ENCODE results near the gene PRAC1. TPM values are rescaled to one million over a fixed set of nuclear protein-coding genes. Genes with fewer than 3 reads are reported as not detected.

PRAC1 gene
- polyA plus RNA-seq, 4 donors = not detected

DNA sequence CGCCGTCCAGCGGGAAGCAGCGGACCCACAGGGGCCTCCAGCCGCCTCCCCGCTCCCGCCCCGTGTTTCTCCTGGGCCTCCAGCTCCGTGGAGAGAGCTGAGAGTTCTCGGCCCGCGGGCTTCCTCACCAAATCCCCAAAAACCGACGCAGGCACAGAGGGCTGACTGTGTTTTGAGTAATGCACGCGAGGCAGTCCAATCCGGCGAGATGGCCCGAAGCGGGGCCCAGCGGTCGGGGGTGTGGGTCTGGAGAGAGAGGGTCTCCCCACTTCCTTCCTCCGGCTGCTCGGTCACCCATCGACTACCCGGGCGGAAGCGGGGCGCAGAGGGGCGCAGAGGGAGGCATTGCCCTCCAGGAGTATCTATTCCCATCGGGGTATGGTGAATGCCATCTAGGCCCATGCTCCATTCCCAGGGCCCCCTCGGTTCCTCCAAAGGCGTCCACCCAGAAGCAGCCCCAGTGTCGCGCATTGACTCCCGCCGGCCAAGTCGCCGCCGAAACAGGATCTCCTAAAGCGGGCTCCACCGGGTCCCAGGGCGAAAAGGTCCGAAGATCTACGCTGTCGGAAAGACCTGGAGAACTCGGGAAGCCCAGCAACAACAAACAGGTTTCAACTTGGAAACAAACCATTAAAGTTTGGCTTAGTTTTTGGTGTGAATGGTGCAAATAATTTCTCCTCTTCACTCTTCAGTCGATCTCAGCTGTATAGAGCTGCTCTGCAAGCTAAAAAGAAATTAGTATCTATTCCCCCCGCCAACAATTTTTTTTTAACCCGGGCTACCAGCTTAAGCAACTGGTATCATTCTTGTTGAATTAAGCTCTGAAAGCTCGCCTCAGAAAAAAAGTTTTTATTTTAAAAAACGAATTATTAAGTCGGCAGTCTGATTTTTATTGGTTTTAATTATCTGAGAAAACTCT is 25.4 kb upstream of the PRAC1 start:
- no peak for DNase-seq (ENCODE audit: low read depth in 4 of 4, low spot score in 2 of 4)

GRCh38 chr17:48746916-48747444 is 24.7 kb upstream of the PRAC1 start:
- no peak for DNase-seq (ENCODE audit: low read depth in 4 of 4, low spot score in 2 of 4)

DNA sequence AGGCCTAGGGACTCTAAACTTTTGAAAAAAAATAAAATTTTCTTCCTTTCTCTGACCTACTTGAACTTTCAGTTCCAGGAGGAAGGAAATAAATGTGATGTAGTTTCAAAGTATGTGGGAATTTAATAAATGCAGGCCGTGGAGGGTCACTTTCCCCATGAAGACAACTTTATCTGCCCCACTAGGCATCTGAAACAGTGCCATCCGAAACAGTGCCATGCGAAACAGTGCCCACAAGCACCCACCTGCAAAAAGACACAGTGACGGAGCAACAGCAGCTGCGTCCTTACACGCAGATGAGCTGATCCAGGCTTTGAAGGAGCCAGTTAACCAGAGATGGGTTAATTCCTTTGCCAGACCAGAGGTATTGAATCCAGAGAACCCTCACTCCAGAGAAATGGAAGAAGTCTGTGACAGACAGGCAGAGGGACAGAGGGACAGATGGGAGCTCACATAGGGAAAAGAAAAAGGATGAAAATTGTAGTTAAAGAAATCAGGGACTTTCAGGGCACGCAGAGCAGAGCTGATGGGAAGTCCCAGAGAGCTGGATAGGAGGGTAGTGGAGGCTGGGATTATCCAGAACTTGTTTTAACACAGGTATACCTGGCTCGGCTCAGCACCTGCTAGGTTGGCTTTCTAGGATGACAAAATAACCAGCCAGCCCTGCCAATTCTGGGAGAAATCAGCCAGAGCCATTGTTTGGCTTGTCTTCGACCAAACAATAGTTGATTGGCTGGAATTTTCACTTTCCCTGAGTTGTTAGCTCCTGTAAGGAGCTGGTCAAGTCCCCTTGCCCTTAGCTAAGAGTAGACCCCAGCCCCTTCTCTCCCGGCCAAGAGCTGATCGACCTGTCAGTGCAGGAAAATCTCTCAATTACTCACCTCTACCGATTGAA is 23.3 kb upstream of the PRAC1 start:
- no peak for DNase-seq (ENCODE audit: low read depth in 4 of 4, low spot score in 2 of 4)

DNA sequence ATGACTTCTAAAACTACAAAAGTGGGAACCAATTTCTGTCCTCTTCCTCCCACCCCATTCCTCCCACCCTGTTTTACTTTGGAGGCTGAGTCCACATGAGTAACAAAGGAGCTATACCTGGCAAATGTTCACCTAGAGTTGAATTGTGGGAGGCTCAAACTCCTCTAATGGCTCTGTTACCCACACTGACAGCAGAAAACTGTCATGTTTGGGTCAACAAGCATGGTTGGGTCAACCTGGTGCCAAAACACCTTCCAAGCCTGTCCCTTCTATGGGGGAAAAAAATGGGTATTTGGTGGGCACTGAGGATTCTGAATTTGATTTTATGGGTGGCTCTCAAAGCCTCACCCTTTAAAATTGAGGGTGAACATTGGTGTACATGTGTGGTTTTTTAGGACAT is 18.2 kb upstream of the PRAC1 start:
- DNase-seq (ENCODE audit: low read depth in 4 of 4, low spot score in 2 of 4) = no peak

GRCh38 chr17:48738803-48739526 is 16.6 kb upstream of the PRAC1 start:
- no peak for DNase-seq (ENCODE audit: low read depth in 4 of 4, low spot score in 2 of 4)

GRCh38 chr17:48738424-48738802 is 16.1 kb upstream of the PRAC1 start:
- DNase-seq (ENCODE audit: low read depth in 4 of 4, low spot score in 2 of 4) = no peak

- no peak for DNase-seq (ENCODE audit: low read depth in 4 of 4, low spot score in 2 of 4)
Observed at GRCh38 chr17:48737330-48738043, 15.2 kb upstream of the PRAC1 start.

- no peak for DNase-seq (ENCODE audit: low read depth in 4 of 4, low spot score in 2 of 4)
Observed at GRCh38 chr17:48735062-48735351, 12.7 kb upstream of the PRAC1 start.

DNA sequence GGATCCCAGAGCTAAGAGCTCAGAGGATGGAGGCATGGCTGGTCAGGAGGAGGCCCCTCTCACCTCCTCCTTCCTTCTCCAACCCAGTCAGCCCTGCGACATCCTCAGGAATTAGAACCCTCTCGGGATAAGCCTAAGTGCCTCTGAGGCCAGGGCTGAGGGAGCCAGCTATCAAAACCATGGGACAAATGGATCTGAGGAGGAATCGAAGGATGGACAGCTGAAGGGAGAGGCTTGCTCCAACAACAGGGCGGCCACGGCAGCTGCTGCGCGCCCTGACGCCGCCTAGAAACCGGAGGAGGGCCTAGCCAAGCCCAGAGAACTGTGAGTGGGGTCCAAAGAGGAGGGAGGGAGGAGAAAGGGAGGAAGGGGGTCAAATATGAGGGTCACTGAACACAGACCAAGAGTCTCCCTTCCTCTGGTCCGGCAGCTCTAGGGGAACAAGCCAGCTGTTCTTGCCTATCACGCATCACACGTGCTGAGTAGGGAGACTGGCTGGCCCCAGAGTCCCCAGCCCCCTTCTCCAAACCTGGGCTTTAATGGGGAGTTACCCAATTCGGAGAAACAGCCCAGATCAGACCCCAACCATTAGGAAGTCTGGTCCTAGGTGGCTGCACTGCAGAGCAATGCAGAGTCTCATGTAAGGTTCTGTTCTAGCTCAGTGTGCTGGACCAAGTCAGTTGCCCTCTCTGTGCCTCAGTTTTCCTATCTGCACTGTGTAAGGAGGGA is 12.2 kb upstream of the PRAC1 start:
- no peak for DNase-seq (ENCODE audit: low read depth in 4 of 4, low spot score in 2 of 4)

GRCh38 chr17:48733632-48734328 is 11.5 kb upstream of the PRAC1 start:
- DNase-seq (ENCODE audit: low read depth in 4 of 4, low spot score in 2 of 4) = no peak

GRCh38 chr17:48732688-48733629 is 10.6 kb upstream of the PRAC1 start:
- no peak for DNase-seq (ENCODE audit: low read depth in 4 of 4, low spot score in 2 of 4)

DNA sequence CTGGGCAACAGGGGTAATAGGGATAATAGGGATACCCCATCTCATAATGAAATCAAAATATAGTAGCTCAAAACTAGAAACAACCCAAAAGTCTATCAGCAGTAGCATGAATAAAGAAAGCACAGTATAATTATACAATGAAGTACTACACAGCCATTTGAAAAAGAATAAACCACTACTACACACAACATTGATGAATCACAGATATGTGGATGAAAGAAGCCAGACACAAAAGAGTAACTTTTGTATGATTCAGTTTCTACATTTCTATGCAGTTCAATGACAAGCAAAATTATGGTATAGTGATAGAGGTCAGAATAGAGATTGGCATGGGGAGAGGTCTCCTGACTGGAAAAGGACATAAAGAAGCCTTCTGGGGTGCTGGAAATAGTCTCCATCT is 9.0 kb upstream of the PRAC1 start:
- DNase-seq (ENCODE audit: low read depth in 4 of 4, low spot score in 2 of 4) = no peak

DNA sequence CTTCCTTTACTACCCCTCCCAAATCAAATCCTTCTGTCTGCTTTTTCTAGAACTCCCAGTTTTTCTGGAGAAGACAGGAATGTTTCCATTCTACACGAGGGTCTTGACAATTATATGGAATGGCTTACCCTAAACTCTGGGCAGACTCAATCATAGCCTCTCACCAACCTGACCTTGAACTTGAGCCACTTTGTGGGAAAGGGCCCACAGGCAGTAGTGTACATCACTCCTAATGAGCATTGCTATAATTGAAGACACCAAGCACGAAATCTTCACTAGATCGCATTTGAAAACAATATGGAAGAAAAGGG is 7.9 kb upstream of the PRAC1 start:
- no peak for DNase-seq (ENCODE audit: low read depth in 4 of 4, low spot score in 2 of 4)

DNA sequence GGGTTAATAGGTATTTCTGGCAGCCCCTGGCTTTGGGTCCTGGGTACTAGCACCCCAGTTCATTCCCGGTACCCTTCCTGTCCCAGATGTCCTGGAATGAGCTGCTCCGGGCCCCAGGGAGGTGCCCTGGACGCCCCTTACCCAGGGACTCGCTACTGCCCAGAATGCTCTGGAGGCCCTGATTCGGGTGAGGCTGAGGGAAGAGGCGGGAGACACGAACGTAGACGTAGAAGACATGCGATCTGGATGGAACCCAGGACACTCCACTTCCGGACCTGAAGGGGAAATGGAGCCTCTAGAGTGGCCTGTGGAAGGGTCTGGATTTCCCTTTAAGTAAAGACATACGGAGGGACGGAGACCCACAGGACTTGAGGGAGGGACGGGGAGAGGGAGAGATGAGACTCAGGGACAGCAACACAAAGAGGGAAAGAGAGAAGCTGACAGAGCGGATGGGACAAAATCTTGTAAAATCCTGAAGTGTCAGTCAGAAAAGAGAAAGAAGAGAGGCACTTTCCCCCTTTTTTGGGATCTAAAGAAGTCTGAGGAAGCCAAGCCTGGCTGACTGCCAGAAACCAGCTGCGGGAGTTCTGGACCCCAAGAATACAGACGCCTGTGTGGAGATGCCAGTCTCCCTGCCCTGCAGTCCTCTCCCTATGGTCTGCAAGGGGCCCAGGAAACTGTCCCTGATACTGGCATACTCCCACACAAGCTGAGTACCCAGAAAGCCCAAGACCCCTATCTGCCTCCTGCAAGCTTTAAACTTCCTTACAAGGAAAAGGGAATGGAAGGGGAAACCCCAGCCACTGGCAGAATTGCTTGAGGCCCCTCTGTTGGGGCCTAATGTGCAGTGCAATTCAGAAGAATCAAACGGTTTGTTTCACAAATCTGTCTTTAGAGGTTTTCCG is 7.3 kb upstream of the PRAC1 start:
- DNase-seq (ENCODE audit: low read depth in 4 of 4, low spot score in 2 of 4) = no peak

GRCh38 chr17:48728232-48729231 is 6.2 kb upstream of the PRAC1 start, which contains the start of gene HOXB13:
HOXB13 (minus strand) TSS chr17:48728750; CDS start chr17:48728593, 157 bp downstream.
- DNase-seq (ENCODE audit: low read depth in 4 of 4, low spot score in 2 of 4) = no peak
